HG03025 (cell line): ENCODE data around the gene CCDC92B.

Experiments used
- ATAC-seq: cut with Tn5 transposase; IDR thresholded peaks from one replicate; pipeline ENCODE4 v1.9.1; 2021; ENCODE audit warnings: mild to moderate bottlenecking, moderate library complexity; ENCODE audit not compliant: unreplicated experiment, low FRiP score

Gene CCDC92B

GRCh38 chr17:2779545-2779944 is 30.1 kb upstream of the CCDC92B start:
- ATAC-seq: no peak

- ATAC-seq: no peak
Measured at GRCh38 chr17:2778489-2778888, 29.0 kb upstream of the CCDC92B start.

GRCh38 chr17:2777242-2777867 is 27.9 kb upstream of the CCDC92B start:
- no peak for ATAC-seq

GRCh38 chr17:2776589-2777241 is 27.3 kb upstream of the CCDC92B start:
- no peak for ATAC-seq

GRCh38 chr17:2775206-2775605 is 25.8 kb upstream of the CCDC92B start:
- ATAC-seq: no peak

GRCh38 chr17:2770129-2770528 is 20.7 kb upstream of the CCDC92B start:
- ATAC-seq: no peak

- ATAC-seq: no peak
Measured at GRCh38 chr17:2758870-2759269, 9.4 kb upstream of the CCDC92B start.

- no peak for ATAC-seq
Measured at GRCh38 chr17:2755891-2756724, 6.7 kb upstream of the CCDC92B start.

- ATAC-seq: no peak
Measured at GRCh38 chr17:2751491-2751890, 2.0 kb upstream of the CCDC92B start.

- no peak for ATAC-seq
Measured at GRCh38 chr17:2750721-2751120, 1.3 kb upstream of the CCDC92B start.

GRCh38 chr17:2749784-2750181 is 331 bp upstream of the CCDC92B start:
- no peak for ATAC-seq

GRCh38 chr17:2745317-2746037 is 4.0 kb downstream of the CCDC92B start:
- ATAC-seq: no peak

- ATAC-seq: no peak
Measured at GRCh38 chr17:2737693-2738092, 11.8 kb downstream of the CCDC92B start.

GRCh38 chr17:2736956-2737355 is 12.5 kb downstream of the CCDC92B start:
- no peak for ATAC-seq

GRCh38 chr17:2735896-2736295 is 13.6 kb downstream of the CCDC92B start:
- no peak for ATAC-seq

- no peak for ATAC-seq
Measured at GRCh38 chr17:2734939-2735338, 14.5 kb downstream of the CCDC92B start.

GRCh38 chr17:2731807-2732206 is 17.6 kb downstream of the CCDC92B start:
- no peak for ATAC-seq

GRCh38 chr17:2730764-2731353 is 18.6 kb downstream of the CCDC92B start:
- ATAC-seq: no peak

GRCh38 chr17:2724784-2725164 is 24.7 kb downstream of the CCDC92B start:
- ATAC-seq: no peak

- no peak for ATAC-seq
Measured at GRCh38 chr17:2723997-2724783, 25.3 kb downstream of the CCDC92B start.
